ENCODE measurements around the gene STAG1.

- TF ChIP-seq CTCF (IDR thresholded peaks at IDR 0.05), result no peak
- no peak for TF ChIP-seq SIN3A (IDR thresholded peaks at IDR 0.05; ENCODE audit: borderline replicate concordance, insufficient read depth, low read depth, low read length)
These were observed 147.2 kb downstream of the STAG1 start for GRCh38 chr3:136604961-136605360.

Measured in Panc1 (cell line).